HG02981 (cell line): ENCODE data around the gene SPNS3.
A peak's percentile ranks its signal among the peaks of the same experiment; 100 is the strongest.

Experiments used
- ATAC-seq: cut with Tn5 transposase; IDR thresholded peaks from one replicate; pipeline ENCODE4 v1.9.1; 2021; ENCODE audit warnings: mild to moderate bottlenecking, moderate library complexity; ENCODE audit not compliant: unreplicated experiment

The SPNS3 gene

GRCh38 chr17:4433515-4434031 is at the start of gene SPNS3:
Gene SPNS3, plus strand, starts transcription at chr17:4433940. Its CDS starts 28 bp downstream, at chr17:4433968.
- no peak for ATAC-seq

GRCh38 chr17:4386406-4386805 is 47.3 kb upstream of the SPNS3 start:
- no peak for ATAC-seq

GRCh38 chr17:4387137-4387536 is 46.6 kb upstream of the SPNS3 start:
- ATAC-seq = no peak

- ATAC-seq = no peak
These were observed 44.7 kb upstream of the SPNS3 start for GRCh38 chr17:4389079-4389478.

GRCh38 chr17:4393806-4394205 is 39.9 kb upstream of the SPNS3 start:
- no peak for ATAC-seq

GRCh38 chr17:4394208-4395110 is 39.3 kb upstream of the SPNS3 start:
- ATAC-seq = no peak

GRCh38 chr17:4395111-4395478 is 38.6 kb upstream of the SPNS3 start:
- ATAC-seq = no peak

GRCh38 chr17:4397840-4398239 is 35.9 kb upstream of the SPNS3 start:
- no peak for ATAC-seq

- no peak for ATAC-seq
These were observed 28.6 kb upstream of the SPNS3 start for GRCh38 chr17:4405038-4405669.

- ATAC-seq = no peak
These were observed 28.0 kb upstream of the SPNS3 start for GRCh38 chr17:4405699-4406098.

GRCh38 chr17:4406386-4406785 is 27.4 kb upstream of the SPNS3 start:
- ATAC-seq = no peak

GRCh38 chr17:4407216-4407615 is 26.5 kb upstream of the SPNS3 start:
- no peak for ATAC-seq

- ATAC-seq = no peak
These were observed 25.9 kb upstream of the SPNS3 start for GRCh38 chr17:4407851-4408250.

- no peak for ATAC-seq
These were observed 24.1 kb upstream of the SPNS3 start for GRCh38 chr17:4409659-4410058.

- ATAC-seq = no peak
These were observed 22.5 kb upstream of the SPNS3 start for GRCh38 chr17:4411201-4411600.

- peak; percentile 60 for ATAC-seq
These were observed 20.6 kb upstream of the SPNS3 start for GRCh38 chr17:4412933-4413831.

GRCh38 chr17:4417129-4417667 is 16.5 kb upstream of the SPNS3 start:
- no peak for ATAC-seq

- no peak for ATAC-seq
These were observed 13.0 kb upstream of the SPNS3 start for GRCh38 chr17:4420692-4421131.

GRCh38 chr17:4422864-4423263 is 10.9 kb upstream of the SPNS3 start:
- ATAC-seq = no peak

- ATAC-seq = no peak
These were observed 8.3 kb upstream of the SPNS3 start for GRCh38 chr17:4425398-4425797.
